GM21619 (cell line): Measurements from ENCODE around the gene RIPK3.
A peak's percentile ranks its signal among the peaks of the same experiment; 100 is the strongest.
"Not testable (repeated sequence)": the region's sequence is repeated elsewhere in the genome, so short reads cannot be mapped to it uniquely, and the experiment has no call there.

Experiments
- ATAC-seq: cut with Tn5 transposase; IDR thresholded peaks from one replicate; pipeline ENCODE4 v1.9.1; 2021; ENCODE audit not compliant: unreplicated experiment

RIPK3 gene

GRCh38 chr14:24369907-24370687 lies 30.3 kb upstream of the RIPK3 start:
- no peak for ATAC-seq

- no peak for ATAC-seq
These were observed 29.7 kb upstream of the RIPK3 start for GRCh38 chr14:24369463-24369862.

GRCh38 chr14:24368562-24369252 lies 28.9 kb upstream of the RIPK3 start:
- ATAC-seq = no peak

GRCh38 chr14:24368212-24368561 lies 28.4 kb upstream of the RIPK3 start:
- no peak for ATAC-seq

GRCh38 chr14:24367514-24368211 lies 27.9 kb upstream of the RIPK3 start, which contains the start of gene NFATC4:
Gene NFATC4, plus strand, starts transcription at chr14:24368184. Its CDS starts 157 bp downstream, at chr14:24368341.
- no peak for ATAC-seq

- peak; percentile 38 for ATAC-seq
These were observed 27.1 kb upstream of the RIPK3 start for GRCh38 chr14:24366721-24367513.

- peak; percentile 50 for ATAC-seq
These were observed 26.6 kb upstream of the RIPK3 start for GRCh38 chr14:24366413-24366720.

- ATAC-seq = peak; percentile 45
These were observed 26.0 kb upstream of the RIPK3 start for GRCh38 chr14:24365600-24366412.

- ATAC-seq = no peak
These were observed 25.1 kb upstream of the RIPK3 start for GRCh38 chr14:24364841-24365240.

- ATAC-seq = no peak
These were observed 23.6 kb upstream of the RIPK3 start for GRCh38 chr14:24363401-24363800.

- ATAC-seq = no peak
These were observed 22.6 kb upstream of the RIPK3 start for GRCh38 chr14:24362241-24362960.

- ATAC-seq = no peak
These were observed 21.5 kb upstream of the RIPK3 start for GRCh38 chr14:24361326-24361725.

GRCh38 chr14:24360281-24360680 lies 20.5 kb upstream of the RIPK3 start:
- ATAC-seq = no peak

GRCh38 chr14:24356208-24356607 lies 16.4 kb upstream of the RIPK3 start:
- no peak for ATAC-seq

- no peak for ATAC-seq
These were observed 15.2 kb upstream of the RIPK3 start for GRCh38 chr14:24355009-24355408.

- not testable (repeated sequence) for ATAC-seq
These were observed 14.7 kb upstream of the RIPK3 start for GRCh38 chr14:24354482-24354825.

GRCh38 chr14:24353559-24354481 lies 14.0 kb upstream of the RIPK3 start:
- ATAC-seq = no peak

GRCh38 chr14:24351517-24351916 lies 11.7 kb upstream of the RIPK3 start:
- ATAC-seq = no peak

- ATAC-seq = no peak
These were observed 10.0 kb upstream of the RIPK3 start for GRCh38 chr14:24349742-24350141.
